ENCODE data around the gene FBXL17.

The FBXL17 gene

DNA sequence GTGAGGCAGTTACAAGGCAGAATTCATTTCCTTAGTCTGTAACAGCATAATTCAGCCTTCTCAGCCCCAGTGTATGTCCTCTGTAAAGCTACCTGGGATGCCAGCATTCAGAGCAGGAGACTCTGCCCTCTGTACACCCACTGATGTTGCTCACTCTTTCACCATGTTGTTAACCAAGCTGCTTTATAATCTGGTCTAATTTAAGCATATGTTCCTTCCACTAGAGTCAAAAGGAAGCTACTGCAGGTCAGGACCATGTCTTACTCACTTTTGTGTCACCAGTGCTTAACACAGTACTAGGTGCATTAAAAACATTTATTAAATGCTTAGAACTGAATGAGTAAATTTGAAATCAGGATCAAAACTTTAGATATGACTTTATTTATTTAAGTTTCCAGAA, 185.6 kb downstream of the FBXL17 start:
- H3K27me3 ChIP-seq (ENCODE audit: insufficient read depth, low read length, poor library complexity) = no peaks in the 10 kb centered on the region
- ATAC-seq (ENCODE audit: insufficient read depth, low read depth) (no peak), DNase-seq (no peak)
- no peak overlapping the region for H3K27ac ChIP-seq (ENCODE audit: low read length)
- no peak overlapping the region for H3K9ac ChIP-seq (ENCODE audit: low read depth, low read length)
- H3K4me3 ChIP-seq (ENCODE audit: low read depth in 1 of 2, low read length in 2 of 2) = no peak overlapping the region
- H3K4me2 ChIP-seq (ENCODE audit: insufficient read depth, low read length) = no peak overlapping the region
- H4K20me1 ChIP-seq (ENCODE audit: insufficient read depth, low read length) = no peaks in the 10 kb centered on the region
- TF ChIP-seq, protein P1, sequence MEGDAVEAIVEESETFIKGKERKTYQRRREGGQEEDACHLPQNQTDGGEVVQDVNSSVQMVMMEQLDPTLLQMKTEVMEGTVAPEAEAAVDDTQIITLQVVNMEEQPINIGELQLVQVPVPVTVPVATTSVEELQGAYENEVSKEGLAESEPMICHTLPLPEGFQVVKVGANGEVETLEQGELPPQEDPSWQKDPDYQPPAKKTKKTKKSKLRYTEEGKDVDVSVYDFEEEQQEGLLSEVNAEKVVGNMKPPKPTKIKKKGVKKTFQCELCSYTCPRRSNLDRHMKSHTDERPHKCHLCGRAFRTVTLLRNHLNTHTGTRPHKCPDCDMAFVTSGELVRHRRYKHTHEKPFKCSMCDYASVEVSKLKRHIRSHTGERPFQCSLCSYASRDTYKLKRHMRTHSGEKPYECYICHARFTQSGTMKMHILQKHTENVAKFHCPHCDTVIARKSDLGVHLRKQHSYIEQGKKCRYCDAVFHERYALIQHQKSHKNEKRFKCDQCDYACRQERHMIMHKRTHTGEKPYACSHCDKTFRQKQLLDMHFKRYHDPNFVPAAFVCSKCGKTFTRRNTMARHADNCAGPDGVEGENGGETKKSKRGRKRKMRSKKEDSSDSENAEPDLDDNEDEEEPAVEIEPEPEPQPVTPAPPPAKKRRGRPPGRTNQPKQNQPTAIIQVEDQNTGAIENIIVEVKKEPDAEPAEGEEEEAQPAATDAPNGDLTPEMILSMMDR (IDR thresholded peaks at IDR 0.05; ENCODE audit: borderline replicate concordance, extremely low read depth, low read length, poor library complexity, severe bottlenecking) = no peak
- no peak for TF ChIP-seq EZH2 (IDR thresholded peaks at IDR 0.05; ENCODE audit: borderline replicate concordance, low read depth, low read length, severe bottlenecking)
- H3K4me1 ChIP-seq (ENCODE audit: insufficient read depth, low read length) = no peaks in the 10 kb centered on the region
- H3K79me2 ChIP-seq (ENCODE audit: insufficient read depth, low read length) = no peaks in the 10 kb centered on the region
- no peaks in the 10 kb centered on the region for H3K9me3 ChIP-seq (ENCODE audit: insufficient read depth, low read length, severe bottlenecking)
- H2AFZ ChIP-seq (ENCODE audit: low read depth, low read length) = no peak overlapping the region
- no peaks in the 10 kb centered on the region for H3K36me3 ChIP-seq (ENCODE audit: insufficient read depth, low read length)

DNA sequence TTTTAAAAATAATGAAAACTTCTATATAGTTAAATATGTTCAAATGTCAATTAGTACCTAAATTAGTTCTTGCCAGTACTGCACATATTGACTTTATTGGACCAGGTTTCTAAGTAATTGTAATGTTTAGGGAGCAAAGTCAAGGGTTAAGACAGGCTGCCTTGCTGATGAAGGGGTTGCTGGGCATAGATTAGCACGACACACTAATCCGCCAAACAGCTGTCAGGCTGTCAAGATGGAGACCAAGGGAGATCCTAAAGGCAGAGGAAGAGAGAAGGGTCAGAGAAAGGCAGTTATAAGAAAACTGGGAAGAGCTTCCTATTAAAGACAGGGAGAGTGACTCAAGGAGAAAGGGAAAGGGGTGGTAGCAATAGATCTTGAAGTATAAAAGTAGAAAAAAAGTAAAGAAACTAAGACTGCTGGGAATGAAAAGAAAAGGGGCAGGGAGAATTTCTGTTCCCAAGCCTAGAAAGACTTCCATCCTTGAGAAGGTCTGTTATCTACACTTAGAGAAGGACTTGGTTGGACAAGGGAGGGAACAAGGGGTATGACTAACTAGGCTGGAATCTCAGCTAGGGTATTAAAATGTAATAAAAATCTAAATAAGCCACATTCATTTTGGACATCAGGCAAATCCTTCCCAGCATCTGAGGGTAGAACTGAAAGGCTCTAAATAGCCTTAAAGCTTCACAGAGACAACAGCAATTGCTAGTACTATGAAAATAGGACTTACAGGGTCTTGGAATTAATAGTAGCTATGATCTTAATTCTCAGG, 188.7 kb downstream of the FBXL17 start:
- TF ChIP-seq, protein P1 (IDR thresholded peaks at IDR 0.05; ENCODE audit: borderline replicate concordance, extremely low read depth, low read length, poor library complexity, severe bottlenecking) = no peak
- ATAC-seq (ENCODE audit: insufficient read depth, low read depth) = no peak
- no peak overlapping the region for H3K27ac ChIP-seq (ENCODE audit: low read length)
- no peaks in the 10 kb centered on the region for H3K4me1 ChIP-seq (ENCODE audit: insufficient read depth, low read length)
- H3K36me3 ChIP-seq (ENCODE audit: insufficient read depth, low read length) = no peaks in the 10 kb centered on the region
- H3K9me3 ChIP-seq (ENCODE audit: insufficient read depth, low read length, severe bottlenecking) = no peaks in the 10 kb centered on the region
- H3K9ac ChIP-seq (ENCODE audit: low read depth, low read length) = no peak overlapping the region
- DNase-seq = no peak
- no peaks in the 10 kb centered on the region for H3K79me2 ChIP-seq (ENCODE audit: insufficient read depth, low read length)
- no peak overlapping the region for H3K4me2 ChIP-seq (ENCODE audit: insufficient read depth, low read length)
- H3K4me3 ChIP-seq (ENCODE audit: low read depth in 1 of 2, low read length in 2 of 2) = no peak overlapping the region
- no peaks in the 10 kb centered on the region for H3K27me3 ChIP-seq (ENCODE audit: insufficient read depth, low read length, poor library complexity)
- H2AFZ ChIP-seq (ENCODE audit: low read depth, low read length) = no peak overlapping the region
- no peaks in the 10 kb centered on the region for H4K20me1 ChIP-seq (ENCODE audit: insufficient read depth, low read length)

DNA sequence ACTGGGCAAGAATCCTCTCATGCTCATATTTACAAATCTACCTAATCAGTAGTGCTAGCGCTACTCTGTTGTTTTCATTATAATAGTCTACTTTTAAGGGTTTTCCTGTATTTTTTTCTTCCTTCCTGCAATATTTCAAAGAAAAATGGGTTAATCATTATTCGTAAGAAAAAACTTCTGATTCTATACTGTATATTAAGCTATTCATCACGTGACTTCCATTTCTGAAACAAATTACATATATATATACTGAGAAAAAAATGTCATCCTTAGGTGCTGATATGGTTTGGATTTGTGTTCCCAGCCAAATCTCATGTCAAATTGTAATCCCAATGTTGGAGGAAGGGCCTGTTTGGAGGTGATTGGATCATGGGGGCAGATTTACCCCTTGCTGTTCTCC, 197.0 kb downstream of the FBXL17 start:
- no peaks in the 10 kb centered on the region for H3K9me3 ChIP-seq (ENCODE audit: insufficient read depth, low read length, severe bottlenecking)
- no peak overlapping the region for H3K9ac ChIP-seq (ENCODE audit: low read depth, low read length)
- TF ChIP-seq, protein P1 (IDR thresholded peaks at IDR 0.05; ENCODE audit: borderline replicate concordance, extremely low read depth, low read length, poor library complexity, severe bottlenecking) = no peak
- TF ChIP-seq EZH2 (IDR thresholded peaks at IDR 0.05; ENCODE audit: borderline replicate concordance, low read depth, low read length, severe bottlenecking) = no peak
- H4K20me1 ChIP-seq (ENCODE audit: insufficient read depth, low read length) = no peaks in the 10 kb centered on the region
- no peaks in the 10 kb centered on the region for H3K27me3 ChIP-seq (ENCODE audit: insufficient read depth, low read length, poor library complexity)
- no peak overlapping the region for H3K27ac ChIP-seq (ENCODE audit: low read length)
- DNase-seq (no peak), ATAC-seq (ENCODE audit: insufficient read depth, low read depth) (no peak)
- no peak overlapping the region for H3K4me3 ChIP-seq (ENCODE audit: low read depth in 1 of 2, low read length in 2 of 2)
- H3K79me2 ChIP-seq (ENCODE audit: insufficient read depth, low read length) = no peaks in the 10 kb centered on the region
- H3K4me1 ChIP-seq (ENCODE audit: insufficient read depth, low read length) = no peaks in the 10 kb centered on the region
- H3K36me3 ChIP-seq (ENCODE audit: insufficient read depth, low read length) = peaks cover 4% of the 10 kb centered on the region; the same call in 1 of the 2 replicates
- no peak overlapping the region for H2AFZ ChIP-seq (ENCODE audit: low read depth, low read length)
- H3K4me2 ChIP-seq (ENCODE audit: insufficient read depth, low read length) = no peak overlapping the region

All from DND-41 (cell line).